ENCODE data around the gene WDFY2. TPM values are rescaled to one million over a fixed set of nuclear protein-coding genes. Genes with fewer than 3 reads are reported as not detected.

Gene WDFY2
- total RNA-seq, 2 experiments from 2014 or later, result 9.3 to 11.2 TPM

- Mint-ChIP-seq H3K4me1 (ENCODE audit: low read depth) (peaks cover 26% of the 10 kb centered on the region), H3K36me3 (peaks cover 2% of the 10 kb centered on the region), H3K27me3 (no peaks in the 10 kb centered on the region), H3K27ac (no peak overlapping the region), H3K9me3 (no peaks in the 10 kb centered on the region), H3K4me3 (no peak overlapping the region)
- DNase-seq, result no peak
- ChIA-PET CTCF (interaction anchor here (2.4 kb wide), 1 partner anchor 29 kb away, joined by 6 read pairs; no protein-coding TSS in a partner anchor), POLR2A (no interaction called here)
- intact Hi-C loops (cut with micrococcal nuclease), result loop anchor here (10.0 kb wide), 1 partner anchor 154 kb away; no protein-coding TSS in a partner anchor
Observed at GRCh38 chr13:51768378-51768921, 184.2 kb downstream of the WDFY2 start.

GRCh38 chr13:51768976-51769375 lies 184.7 kb downstream of the WDFY2 start:
- Mint-ChIP-seq H3K4me1 (ENCODE audit: low read depth) (peaks cover 22% of the 10 kb centered on the region), H3K27ac (no peak overlapping the region), H3K27me3 (no peaks in the 10 kb centered on the region), H3K4me3 (no peak overlapping the region), H3K9me3 (no peaks in the 10 kb centered on the region), H3K36me3 (peaks cover 2% of the 10 kb centered on the region)
- ChIA-PET CTCF (no interaction called here), POLR2A (no interaction called here)
- no peak for DNase-seq
- intact Hi-C loops (cut with micrococcal nuclease), result loop anchor here (10.0 kb wide), 1 partner anchor 154 kb away; no protein-coding TSS in a partner anchor

- H3K27me3 Mint-ChIP-seq, result no peaks in the 10 kb centered on the region
- ChIA-PET POLR2A (no interaction called here), CTCF (no interaction called here)
- intact Hi-C loops (cut with micrococcal nuclease), result loop anchor here (10.0 kb wide), 1 partner anchor 155 kb away; no protein-coding TSS in a partner anchor
- no peak overlapping the region for H3K27ac Mint-ChIP-seq
- no peak overlapping the region for H3K4me3 Mint-ChIP-seq
- H3K4me1 Mint-ChIP-seq (ENCODE audit: low read depth), result peaks cover 17% of the 10 kb centered on the region
- DNase-seq, result no peak
- H3K9me3 Mint-ChIP-seq, result no peaks in the 10 kb centered on the region
- peaks cover 2% of the 10 kb centered on the region for H3K36me3 Mint-ChIP-seq
Observed at GRCh38 chr13:51769455-51770127, 185.3 kb downstream of the WDFY2 start.

GRCh38 chr13:51770160-51770559 lies 185.9 kb downstream of the WDFY2 start:
- CTCF ChIA-PET, result no interaction called here
- Mint-ChIP-seq H3K4me3 (no peak overlapping the region), H3K9me3 (no peaks in the 10 kb centered on the region), H3K27ac (no peak overlapping the region), H3K4me1 (ENCODE audit: low read depth) (peaks cover 11% of the 10 kb centered on the region), H3K27me3 (no peaks in the 10 kb centered on the region), H3K36me3 (peaks cover 2% of the 10 kb centered on the region)
- DNase-seq, result no peak
- POLR2A ChIA-PET, result no interaction called here
- intact Hi-C loops (cut with micrococcal nuclease), result no loop called here

GRCh38 chr13:51770681-51771417 lies 186.6 kb downstream of the WDFY2 start:
- intact Hi-C loops (cut with micrococcal nuclease), result no loop called here
- Mint-ChIP-seq H3K27me3 (no peaks in the 10 kb centered on the region), H3K36me3 (peaks cover 2% of the 10 kb centered on the region), H3K4me1 (ENCODE audit: low read depth) (peaks cover 4% of the 10 kb centered on the region), H3K27ac (no peak overlapping the region), H3K4me3 (no peak overlapping the region), H3K9me3 (no peaks in the 10 kb centered on the region)
- ChIA-PET POLR2A (no interaction called here), CTCF (no interaction called here)
- DNase-seq, result no peak

- Mint-ChIP-seq H3K36me3 (peaks cover 2% of the 10 kb centered on the region), H3K4me1 (ENCODE audit: low read depth) (no peaks in the 10 kb centered on the region), H3K9me3 (no peaks in the 10 kb centered on the region), H3K27me3 (no peaks in the 10 kb centered on the region), H3K27ac (no peak overlapping the region), H3K4me3 (no peak overlapping the region)
- DNase-seq, result no peak
- intact Hi-C loops (cut with micrococcal nuclease), result no loop called here
- CTCF ChIA-PET, result no interaction called here
- POLR2A ChIA-PET, result no interaction called here
Observed at GRCh38 chr13:51771418-51772104, 187.3 kb downstream of the WDFY2 start.

GRCh38 chr13:51772105-51772455 lies 187.8 kb downstream of the WDFY2 start:
- CTCF ChIA-PET, result no interaction called here
- DNase-seq, result no peak
- POLR2A ChIA-PET, result no interaction called here
- no peak overlapping the region for H3K27ac Mint-ChIP-seq
- H3K9me3 Mint-ChIP-seq, result no peaks in the 10 kb centered on the region
- no peaks in the 10 kb centered on the region for H3K27me3 Mint-ChIP-seq
- no peaks in the 10 kb centered on the region for H3K4me1 Mint-ChIP-seq (ENCODE audit: low read depth)
- peaks cover 2% of the 10 kb centered on the region for H3K36me3 Mint-ChIP-seq
- intact Hi-C loops (cut with micrococcal nuclease), result no loop called here
- no peak overlapping the region for H3K4me3 Mint-ChIP-seq

- Mint-ChIP-seq H3K4me3 (no peak overlapping the region), H3K27me3 (no peaks in the 10 kb centered on the region), H3K27ac (no peak overlapping the region), H3K4me1 (ENCODE audit: low read depth) (no peaks in the 10 kb centered on the region), H3K36me3 (peaks cover 2% of the 10 kb centered on the region), H3K9me3 (no peaks in the 10 kb centered on the region)
- intact Hi-C loops (cut with micrococcal nuclease), result no loop called here
- POLR2A ChIA-PET, result no interaction called here
- no peak for DNase-seq
- CTCF ChIA-PET, result no interaction called here
Observed at GRCh38 chr13:51772781-51773180, 188.5 kb downstream of the WDFY2 start.

GRCh38 chr13:51773515-51773914 lies 189.3 kb downstream of the WDFY2 start:
- H3K27me3 Mint-ChIP-seq, result no peaks in the 10 kb centered on the region
- peaks cover 2% of the 10 kb centered on the region for H3K36me3 Mint-ChIP-seq
- intact Hi-C loops (cut with micrococcal nuclease), result no loop called here
- POLR2A ChIA-PET, result no interaction called here
- DNase-seq, result no peak
- no peaks in the 10 kb centered on the region for H3K9me3 Mint-ChIP-seq
- H3K4me3 Mint-ChIP-seq, result no peak overlapping the region
- no peaks in the 10 kb centered on the region for H3K4me1 Mint-ChIP-seq (ENCODE audit: low read depth)
- CTCF ChIA-PET, result no interaction called here
- H3K27ac Mint-ChIP-seq, result no peak overlapping the region

- Mint-ChIP-seq H3K9me3 (no peaks in the 10 kb centered on the region), H3K4me3 (no peak overlapping the region), H3K36me3 (peaks cover 2% of the 10 kb centered on the region), H3K4me1 (ENCODE audit: low read depth) (no peaks in the 10 kb centered on the region), H3K27ac (no peak overlapping the region), H3K27me3 (no peaks in the 10 kb centered on the region)
- intact Hi-C loops (cut with micrococcal nuclease), result no loop called here
- DNase-seq, result no peak
- POLR2A ChIA-PET, result no interaction called here
- CTCF ChIA-PET, result no interaction called here
Observed at GRCh38 chr13:51776179-51776578, 191.9 kb downstream of the WDFY2 start.

- no peaks in the 10 kb centered on the region for H3K27me3 Mint-ChIP-seq
- no peaks in the 10 kb centered on the region for H3K9me3 Mint-ChIP-seq
- no peak overlapping the region for H3K27ac Mint-ChIP-seq
- no peak overlapping the region for H3K4me3 Mint-ChIP-seq
- no peaks in the 10 kb centered on the region for H3K4me1 Mint-ChIP-seq (ENCODE audit: low read depth)
- H3K36me3 Mint-ChIP-seq, result no peaks in the 10 kb centered on the region
- intact Hi-C loops (cut with micrococcal nuclease), result no loop called here
- CTCF ChIA-PET, result interaction anchor here (1.3 kb wide), 1 partner anchor 20 kb away, joined by 4 read pairs; no protein-coding TSS in a partner anchor
- POLR2A ChIA-PET, result no interaction called here
- DNase-seq, result no peak
Observed at GRCh38 chr13:51777921-51778320, 193.7 kb downstream of the WDFY2 start.

GRCh38 chr13:51778392-51778791 lies 194.1 kb downstream of the WDFY2 start:
- DNase-seq, result no peak
- H3K36me3 Mint-ChIP-seq, result no peaks in the 10 kb centered on the region
- POLR2A ChIA-PET, result no interaction called here
- H3K27me3 Mint-ChIP-seq, result no peaks in the 10 kb centered on the region
- no peaks in the 10 kb centered on the region for H3K4me1 Mint-ChIP-seq (ENCODE audit: low read depth)
- no peaks in the 10 kb centered on the region for H3K9me3 Mint-ChIP-seq
- CTCF ChIA-PET, result interaction anchor here (1.3 kb wide), 1 partner anchor 19 kb away, joined by 4 read pairs; no protein-coding TSS in a partner anchor
- H3K27ac Mint-ChIP-seq, result no peak overlapping the region
- intact Hi-C loops (cut with micrococcal nuclease), result no loop called here
- no peak overlapping the region for H3K4me3 Mint-ChIP-seq

Measured in activated CD4-positive, alpha-beta memory T cell treated with anti-CD3 and anti-CD28 coated beads for 36 hours (primary cell).